NCI-H187 (cell line): Measurements from ENCODE around the gene HLF.

Source experiments
- DNase-seq, 2 experiments: peaks; one replicate each; lab custom pipeline; 2025; lab: John Stamatoyannopoulos, UW

HLF gene

DNA sequence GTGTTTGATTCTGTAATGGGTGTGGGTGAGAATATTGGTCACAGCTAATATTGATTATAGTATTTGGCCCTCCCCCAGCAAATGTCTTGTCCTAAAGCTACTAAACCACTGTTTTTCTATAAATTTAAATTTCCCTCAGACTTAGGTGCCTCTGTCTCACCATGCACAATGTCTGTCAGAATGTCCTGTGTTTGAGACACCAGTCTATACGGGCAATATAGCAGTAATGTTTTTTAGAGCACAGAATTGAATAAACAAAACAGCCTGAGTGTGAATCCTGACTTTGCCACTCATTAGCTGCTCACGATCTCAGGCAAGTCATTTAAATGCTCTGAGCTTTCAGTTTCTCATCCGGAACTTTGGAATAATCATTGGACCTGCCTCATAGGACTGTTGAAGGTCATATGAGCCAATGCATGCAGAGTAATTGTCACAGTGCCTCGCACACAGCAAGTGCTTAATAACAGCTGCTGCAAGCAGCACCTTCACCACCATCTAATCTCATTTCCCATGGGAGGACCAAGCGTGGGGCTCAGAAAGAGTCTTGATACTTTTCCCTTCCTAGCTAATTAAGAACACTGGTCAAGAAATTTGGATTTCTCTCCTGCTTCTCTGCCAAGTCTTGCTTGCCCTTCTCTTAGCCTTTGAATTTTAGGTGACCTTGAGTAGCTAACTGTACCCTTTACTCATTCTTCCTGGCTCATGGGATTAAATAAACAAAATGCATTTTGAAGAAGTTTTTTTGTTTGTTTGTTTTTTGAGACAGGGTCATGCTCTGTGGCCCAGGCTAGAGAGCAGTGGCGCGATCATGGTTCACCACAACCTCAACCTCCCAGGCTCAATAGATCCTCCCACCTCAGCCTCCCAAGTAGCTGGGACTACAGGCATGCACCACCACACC is 9.8 kb downstream of the HLF start:
- DNase-seq = no peak

DNA sequence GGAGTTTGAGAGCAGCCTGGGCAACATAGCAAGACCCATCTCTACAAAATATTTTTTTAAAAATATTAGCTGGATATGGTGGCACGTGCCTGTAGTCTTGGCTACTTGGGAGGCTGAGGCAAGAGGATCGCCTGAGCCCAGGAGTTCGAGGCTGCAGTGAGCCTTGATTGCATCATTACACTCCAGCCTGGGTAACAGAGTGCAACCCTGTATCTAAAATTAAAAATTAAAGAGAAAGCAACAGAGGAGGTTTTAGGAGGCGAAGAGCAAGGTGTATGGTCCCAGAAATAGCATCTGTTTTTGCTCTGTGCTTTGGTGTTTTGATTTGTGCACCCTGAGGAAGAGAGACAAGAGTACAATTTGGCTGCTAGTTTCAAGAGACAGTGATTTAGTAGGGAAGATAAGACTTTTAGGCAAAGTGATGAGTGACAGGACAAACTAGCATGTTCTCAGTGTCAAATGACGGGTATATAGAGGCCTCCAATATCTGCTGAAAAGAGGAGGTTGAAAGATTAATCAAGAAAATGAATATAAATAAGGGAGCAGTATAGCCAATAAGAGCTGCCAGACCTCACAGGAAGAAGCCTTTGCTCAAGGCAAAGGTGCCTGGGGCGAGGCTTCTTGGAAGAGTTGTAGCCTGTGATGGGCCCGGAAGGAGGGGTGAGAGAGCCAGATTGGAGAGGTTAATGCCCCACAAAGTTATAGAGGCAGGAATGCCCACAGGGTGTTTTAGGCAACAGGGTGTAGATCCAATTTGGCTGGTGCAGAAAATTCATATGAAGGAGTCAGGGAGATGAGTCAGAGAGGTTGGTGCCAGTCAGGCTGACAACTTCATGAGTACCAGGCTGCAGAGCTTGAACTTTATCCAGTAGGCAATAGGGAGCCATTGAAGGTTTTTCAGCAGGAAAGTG is 11.4 kb downstream of the HLF start:
- no peak for DNase-seq

DNA sequence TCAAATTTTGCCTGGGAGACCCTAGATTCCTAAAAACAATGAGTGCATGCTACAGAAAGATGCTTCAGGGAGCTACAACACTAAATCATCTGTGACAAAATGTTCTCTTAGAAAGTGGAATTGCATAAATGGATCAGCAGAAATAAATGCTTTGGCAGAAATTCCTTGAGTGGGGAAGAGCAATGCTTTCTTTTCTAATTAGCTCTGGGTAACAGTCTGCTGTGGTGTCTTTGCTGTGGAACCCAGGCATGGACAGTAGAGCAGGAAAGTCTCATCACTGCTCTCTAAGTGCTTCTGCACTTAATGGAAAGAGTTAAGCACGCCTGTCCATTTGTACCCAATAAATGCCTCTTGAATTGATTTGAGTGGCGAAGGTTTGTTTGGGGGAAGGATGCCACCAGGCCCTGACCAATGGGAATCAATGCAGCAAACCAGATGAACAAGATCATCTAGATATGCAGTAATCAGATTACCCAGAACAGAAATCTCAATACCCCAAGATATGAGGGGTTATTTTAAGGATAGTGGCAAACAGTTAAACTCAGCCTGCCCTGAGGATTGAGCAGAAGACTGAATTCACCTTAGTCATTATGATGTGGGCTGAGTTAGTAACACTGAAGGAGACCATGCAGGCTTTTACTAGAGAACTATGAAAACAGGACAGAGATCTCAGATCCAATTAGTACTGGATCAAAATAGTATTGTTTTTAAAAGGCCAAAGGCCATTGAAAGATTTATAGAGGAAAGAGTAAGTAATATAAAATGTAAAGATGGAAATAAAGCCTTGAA is 13.6 kb downstream of the HLF start:
- DNase-seq = no peak

DNA sequence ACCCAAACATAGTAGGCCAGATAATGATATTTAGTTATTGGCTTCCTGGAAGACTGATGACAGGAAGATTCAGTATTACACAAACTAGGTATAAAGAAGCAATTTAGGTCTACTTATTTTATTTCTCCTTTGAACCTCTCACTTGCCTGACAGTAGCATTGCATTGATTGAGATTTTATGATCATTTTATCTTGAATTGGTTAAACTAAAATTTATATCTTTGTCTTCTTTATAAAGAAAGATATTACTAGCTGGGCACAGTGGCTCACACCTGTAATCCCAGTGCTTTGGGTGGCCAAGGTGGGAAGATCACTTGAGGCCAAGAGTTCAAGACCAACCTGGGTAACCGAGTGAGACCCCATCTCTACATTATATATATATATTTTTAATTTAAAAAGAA is 14.4 kb downstream of the HLF start:
- no peak for DNase-seq

DNA sequence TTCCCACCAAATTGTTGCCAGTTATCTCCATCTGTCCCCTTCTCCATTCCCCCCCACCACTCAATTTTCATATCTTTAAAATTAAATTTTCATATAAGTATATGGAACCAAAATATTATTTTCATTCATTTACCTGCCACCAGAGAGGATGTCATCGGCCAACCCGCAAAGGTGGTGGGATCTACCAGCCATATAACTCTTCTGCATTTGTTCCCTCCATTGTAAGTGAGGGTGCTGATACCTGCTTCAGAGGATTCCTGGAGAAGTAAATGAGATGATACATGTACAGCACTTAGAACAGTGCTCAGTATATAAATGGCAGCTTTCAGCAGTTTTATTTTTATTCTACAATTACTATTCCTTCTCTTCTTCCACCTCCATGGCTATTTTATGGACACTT is 15.0 kb downstream of the HLF start:
- DNase-seq = no peak

DNA sequence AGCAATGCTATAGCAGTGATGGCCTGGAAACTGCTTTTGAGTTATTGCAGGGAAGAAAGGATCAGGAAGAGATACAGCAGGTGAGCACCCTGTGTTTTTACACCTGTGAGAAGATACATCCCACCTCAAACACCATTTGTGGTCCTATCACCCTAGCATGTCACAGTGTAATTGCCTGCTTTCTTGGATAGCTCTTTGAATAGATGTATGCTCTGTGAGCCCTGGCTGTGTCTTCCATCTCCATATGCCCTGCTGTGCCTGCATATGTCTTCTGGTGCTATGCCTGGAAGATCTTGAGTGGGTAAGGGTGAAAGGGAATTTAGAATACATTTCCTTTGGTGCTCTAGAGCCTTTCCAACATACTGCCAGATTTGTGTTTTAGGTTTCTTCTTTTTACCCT is 15.5 kb downstream of the HLF start:
- no peak for DNase-seq

DNA sequence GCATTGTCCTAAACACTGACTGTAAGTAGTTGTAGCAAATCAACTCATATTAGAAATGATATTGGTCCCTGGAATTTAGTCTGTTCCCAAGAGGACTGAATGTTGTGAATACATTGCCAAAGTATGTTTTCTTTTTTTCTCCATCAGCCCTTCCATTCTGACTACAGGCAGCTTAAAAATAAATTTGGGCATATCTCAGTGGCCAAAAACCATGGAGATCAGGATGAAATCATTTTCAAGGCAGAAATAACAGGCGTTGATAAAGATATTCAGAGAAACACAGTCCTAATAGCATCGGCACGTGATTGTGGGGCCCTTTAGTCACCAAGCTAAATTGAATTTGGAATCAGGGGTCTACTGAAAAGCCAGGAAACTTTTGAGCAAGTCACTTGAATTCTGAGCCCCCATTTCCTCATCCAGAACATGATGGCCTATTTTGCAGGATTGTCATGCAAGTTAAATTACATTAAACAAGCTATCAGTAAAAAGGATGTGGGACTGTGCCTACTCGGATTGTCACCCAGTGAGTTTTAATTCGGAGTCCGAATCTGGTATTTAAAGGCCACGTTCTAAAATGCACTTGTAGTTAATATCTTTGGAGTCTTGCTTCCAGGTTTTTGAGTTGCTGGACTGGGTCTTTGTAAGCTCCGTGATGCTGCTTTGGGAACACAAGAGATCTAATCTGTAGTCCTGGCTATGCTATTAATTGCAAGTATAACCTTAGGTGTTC is 17.1 kb downstream of the HLF start:
- no peak for DNase-seq

DNA sequence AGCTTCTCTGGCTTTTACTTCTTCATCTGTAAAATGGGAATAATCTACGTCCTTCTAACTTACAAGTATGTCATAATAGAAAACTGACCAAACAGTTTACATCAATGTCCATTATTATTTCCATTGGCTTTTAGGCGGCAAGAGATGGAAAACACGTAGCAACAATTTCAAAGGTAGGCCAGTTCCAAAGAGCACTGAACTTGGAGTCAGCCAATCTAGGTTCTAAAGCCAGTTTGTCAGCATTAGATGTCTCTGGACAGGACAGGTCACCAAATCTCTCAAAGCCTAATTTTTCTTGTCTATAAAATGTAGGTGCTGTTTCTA is 17.6 kb downstream of the HLF start:
- no peak for DNase-seq

DNA sequence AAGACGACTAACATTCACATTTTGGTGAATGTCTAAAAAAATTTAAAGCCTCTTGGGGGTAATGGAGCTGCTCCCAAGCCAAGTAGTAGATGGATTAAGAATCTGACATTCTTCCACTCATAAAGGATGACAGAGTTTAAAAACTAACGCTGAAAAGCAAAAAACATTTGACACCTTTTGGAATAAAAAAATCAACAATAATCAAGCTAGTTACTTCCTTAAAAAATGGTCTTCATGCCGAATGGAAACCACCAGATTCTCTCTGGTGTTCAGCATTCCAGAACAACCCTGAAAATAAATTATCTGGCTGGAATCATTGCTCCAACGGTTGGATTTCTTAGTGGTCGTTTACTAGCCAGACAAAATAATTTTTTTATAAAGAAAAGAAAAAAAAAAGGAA is 18.0 kb downstream of the HLF start:
- DNase-seq = no peak

DNA sequence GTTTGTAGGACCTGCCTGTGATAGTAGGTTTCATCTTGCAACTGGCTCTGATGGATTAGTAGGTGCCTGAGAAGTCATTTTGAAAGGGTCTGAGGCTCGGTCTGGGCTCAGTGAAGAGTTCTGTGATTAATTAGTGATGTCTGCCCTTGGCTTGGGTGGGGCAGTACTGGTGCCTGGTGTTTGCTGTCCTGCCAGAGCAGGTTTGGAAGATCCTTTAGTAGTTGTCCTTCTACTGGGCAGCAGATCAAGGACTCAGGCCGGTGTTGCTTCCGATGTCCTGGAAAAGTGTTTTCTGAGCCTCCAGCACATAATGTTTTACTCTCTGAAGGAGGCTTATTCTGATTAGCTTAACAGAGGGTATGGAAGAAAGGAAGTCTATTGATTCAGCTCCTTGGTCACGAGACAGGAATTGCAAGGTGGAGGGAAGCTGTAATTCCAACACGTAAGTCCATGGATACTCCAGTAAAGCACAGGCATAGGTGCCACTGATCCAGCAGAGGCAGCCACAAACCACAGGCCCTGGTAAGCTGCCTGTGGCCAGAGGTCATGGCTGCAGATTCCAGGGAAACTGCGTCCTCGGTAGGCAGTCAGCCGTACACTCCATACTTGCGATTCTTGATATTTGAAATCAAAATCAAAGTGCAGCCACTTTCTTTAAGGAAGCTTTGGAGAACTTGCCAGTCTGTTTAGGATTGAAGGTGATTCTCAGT is 18.7 kb downstream of the HLF start:
- DNase-seq = no peak

DNA sequence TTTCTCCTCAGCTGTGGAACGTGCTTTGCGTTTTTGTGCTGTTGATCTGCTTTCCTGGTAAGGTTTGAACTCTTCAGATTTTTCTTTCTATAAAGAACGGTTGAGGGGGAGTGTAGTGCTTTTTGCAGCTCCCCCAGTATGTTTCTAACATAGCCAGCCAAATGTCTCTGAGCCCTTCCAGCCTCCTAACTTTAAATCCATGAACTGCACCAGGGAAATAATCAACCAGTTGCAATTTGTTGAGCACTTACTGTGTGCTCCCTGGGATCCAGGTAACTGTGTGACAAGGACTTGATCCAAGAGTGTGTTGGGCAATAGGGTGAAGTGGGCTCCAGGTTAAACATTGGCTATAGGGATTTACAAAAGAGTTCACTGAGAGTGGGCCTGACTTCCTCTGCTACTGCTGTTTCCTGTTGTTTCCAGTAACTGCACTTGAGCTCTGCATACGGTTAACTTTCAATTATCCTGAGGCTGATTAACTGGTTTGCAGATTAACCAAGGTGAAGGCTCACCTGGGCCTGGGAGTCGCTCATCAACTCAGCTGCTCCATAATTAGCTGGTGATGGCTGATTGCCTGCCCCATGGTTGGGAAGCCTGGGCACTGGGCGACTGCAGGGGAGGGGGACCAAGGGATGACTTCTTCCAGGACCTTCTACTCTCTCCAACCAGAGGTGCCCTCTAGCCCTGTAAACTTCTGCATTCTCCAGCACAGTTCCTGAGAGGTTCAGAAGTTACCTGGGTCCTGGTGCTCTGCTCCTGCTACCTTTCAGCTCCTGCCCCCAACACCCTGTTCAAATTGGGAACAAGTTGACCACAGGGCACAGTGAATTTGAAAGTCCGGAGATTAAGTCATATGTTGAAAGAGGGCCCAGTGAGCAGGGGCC is 19.5 kb downstream of the HLF start:
- DNase-seq = no peak

DNA sequence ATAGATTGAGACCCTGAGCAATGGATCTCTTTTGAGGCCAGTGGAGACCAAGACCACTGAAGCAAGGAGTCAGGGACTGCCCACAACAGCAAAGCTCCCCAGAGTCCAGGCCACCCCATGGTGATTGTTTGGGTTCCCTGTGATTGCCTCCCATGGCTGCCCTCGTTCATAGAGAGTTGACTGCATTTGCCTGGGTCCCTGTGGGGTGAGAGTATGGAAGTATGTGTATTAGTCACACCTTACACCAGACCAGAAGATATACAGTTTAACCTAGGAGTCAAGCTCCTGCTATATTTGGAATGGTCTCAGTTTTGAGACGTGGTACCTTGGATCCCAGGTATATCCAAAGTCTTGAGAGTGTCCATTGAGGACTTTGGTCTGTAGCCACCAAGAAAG is 20.2 kb downstream of the HLF start:
- DNase-seq = no peak

DNA sequence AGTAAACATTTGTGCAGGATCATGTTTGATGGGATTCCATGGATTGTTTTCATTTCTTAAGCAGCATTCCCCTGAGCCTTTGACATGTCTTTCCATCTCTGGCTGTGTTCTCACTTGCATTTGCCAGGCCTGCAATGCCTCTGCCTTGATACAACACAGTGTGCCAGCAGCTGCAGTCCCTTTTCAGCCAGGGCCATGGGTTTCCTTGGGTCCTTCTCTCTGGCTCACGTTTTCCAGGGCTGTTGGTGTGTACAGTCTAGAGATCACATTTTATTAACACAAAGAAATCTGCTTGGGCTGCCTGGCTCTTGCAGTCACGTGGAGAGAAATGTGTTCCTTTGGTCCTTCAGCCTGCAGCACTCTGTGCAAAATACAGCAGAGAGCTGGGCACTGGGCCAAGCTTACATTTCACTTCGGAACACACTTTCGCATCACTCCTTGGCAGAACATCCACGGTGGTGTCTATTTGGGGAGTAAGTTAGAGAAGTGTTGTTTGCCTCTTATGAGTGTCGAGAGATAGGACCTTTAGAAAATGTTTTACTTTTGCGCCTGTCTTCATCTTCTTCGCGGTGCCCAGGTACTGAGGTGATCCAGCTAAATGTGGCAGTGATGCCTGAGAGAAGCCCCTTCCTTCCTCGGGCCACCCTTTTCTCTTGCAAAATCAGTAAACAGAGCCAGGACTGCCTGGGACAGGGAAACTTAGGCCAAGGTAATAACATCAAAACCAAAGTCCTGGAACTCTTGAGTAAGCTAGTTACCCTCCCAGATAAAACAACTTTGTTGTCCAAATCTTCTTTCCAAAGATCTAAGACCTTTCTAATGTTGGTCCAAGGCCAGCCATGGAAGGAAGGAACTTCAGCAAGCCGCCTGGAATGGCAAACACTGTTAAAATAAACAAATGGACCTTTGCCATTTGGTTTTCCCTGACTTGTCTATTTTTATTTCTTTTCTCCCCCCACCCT is 20.9 kb downstream of the HLF start:
- no peak for DNase-seq

DNA sequence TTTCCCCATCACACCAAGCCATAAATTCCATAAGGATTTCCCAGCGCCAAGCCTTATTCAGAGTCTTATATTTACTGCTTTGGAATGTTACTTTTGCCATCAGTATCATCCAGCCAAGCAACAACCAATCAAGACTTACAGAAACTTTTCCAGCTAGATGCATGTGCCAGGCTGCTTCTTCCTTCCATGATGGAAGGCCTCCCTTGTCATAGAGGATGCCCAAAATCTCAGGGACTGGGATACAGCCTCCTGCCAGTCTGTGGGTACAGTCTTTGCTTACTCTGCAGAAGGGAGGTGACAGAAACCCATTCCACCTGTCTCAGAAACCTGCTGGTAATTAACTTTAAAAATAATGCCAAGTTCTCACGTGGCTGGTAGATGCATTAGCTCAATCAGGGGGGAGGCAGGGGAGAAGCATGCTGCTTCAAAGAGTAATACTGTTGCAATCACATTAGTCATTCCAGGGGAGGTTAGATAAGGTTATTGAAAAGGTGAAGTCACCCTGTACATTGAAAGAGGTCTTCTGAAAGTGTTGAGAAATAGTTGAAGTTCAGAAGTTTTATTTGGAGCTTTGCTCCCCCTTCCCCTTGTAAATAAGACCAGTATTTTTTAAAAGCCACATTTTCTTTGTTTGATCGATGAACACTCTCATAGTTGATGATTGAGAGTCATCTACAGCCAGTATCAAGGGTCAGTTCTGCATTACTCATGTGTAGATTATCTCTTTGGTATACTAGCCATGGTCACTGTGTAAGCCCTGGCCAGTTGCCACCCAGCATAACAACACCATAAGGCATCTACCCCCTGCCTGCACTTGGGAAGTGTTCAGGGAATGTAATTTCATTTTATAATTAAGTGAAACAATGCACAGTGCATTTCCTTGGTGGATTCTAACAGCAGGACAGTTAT is 22.2 kb downstream of the HLF start:
- DNase-seq = no peak

DNA sequence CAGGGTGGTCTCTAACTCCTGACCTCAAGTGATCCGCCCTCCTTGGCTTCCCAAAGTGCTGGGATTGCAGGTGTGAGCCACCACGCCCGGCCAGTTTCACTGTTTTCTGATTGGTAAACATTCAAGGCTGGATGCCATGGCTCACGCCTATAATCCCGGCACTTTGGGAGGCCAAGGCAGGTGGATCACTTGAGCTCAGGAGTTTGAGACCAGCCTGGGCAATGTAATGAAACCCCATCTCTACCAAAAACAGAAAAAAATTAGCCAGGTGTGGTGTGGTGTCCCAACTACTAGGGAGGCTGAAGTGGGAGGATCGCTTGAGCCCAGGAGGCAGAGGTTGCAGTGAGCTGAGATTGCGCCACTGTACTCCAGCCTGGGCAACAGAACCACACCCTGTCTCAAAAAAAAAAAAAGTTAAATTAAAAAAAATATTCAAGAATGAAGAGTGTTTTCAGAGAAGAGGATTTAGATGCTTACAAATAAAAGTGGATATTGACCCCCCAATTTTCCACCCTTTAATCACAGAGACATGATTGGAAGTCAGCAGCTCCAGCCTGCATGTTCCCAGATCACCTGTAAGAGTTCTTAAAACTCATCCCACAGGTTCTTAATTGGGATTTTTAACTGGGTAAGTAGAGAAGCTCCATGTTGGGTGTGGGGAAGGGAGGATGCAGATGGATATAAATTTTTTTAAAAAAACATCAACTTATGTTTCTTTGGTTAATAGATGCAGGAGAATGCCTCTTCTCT is 23.8 kb downstream of the HLF start:
- no peak for DNase-seq

DNA sequence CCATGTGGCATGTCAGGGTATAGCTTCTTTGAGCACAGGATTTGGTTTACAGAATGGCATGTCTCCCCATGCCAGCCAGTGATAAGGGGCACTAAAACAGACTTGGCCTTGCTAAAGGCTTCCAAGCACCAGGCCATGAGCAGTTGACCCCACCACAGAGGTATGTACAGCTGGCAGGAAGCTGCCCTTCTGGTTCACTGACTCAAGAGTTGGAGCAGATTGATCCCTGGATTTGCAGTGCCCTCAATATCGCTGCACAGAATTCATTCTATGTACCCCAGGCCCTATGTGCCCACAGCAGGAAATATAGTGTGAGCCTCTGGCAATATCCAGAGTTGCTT is 24.3 kb downstream of the HLF start:
- DNase-seq = no peak

DNA sequence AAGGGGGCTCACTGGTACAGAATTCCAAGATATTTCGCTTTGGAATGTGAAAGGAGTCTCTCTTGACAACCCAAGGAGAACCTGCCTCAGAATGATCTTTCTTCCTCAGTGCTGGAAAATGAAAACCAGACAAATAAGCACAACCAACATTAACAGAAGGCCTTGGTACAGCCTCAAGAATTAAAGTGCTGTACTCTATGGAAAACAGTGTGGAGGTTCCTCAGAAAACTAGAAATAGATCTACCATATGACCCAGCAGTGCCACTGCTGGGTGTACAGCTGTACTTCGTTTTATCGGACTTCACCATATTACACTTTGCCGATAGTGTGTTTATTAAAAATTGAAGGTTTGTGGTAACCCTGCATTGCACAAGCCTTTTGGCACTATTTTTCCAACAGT is 25.2 kb downstream of the HLF start:
- no peak for DNase-seq
